Right lobe of liver (tissue), 6 donors: ENCODE measurements around the gene C6orf141. TPM values are rescaled to one million over a fixed set of nuclear protein-coding genes. Genes with fewer than 3 reads are reported as not detected.
"Not testable (repeated sequence)": the region's sequence is repeated elsewhere in the genome, so short reads cannot be mapped to it uniquely, and the experiment has no call there.

Experiments
- ATAC-seq, 4 donors: fragments of 200-7000 bp; cut with Tn5 transposase; one replicate each; pipeline ENCODE4 v1.9.1; 2020; ENCODE audit warnings: mild to moderate bottlenecking in 4 of 4, moderate library complexity in 4 of 4
- DNase-seq, 3 donors: peaks; one replicate each; pipeline ENCODE4 v3.0.0-alpha.2; 2020
- H3K27ac ChIP-seq, 3 donors: fragments of 200-600 bp; one replicate each; pipeline ENCODE4 v1.8.0; 2022
- H3K27me3 ChIP-seq, 2 donors: fragments of 200-600 bp; one replicate each; pipeline ENCODE4 v1.8.0; 2022
- H3K36me3 ChIP-seq, 4 donors: fragments of 200-600 bp; sonication (generic) in 1 of 4; one replicate each; pipeline versions ENCODE4 v1.5.1 to v1.8.0; 2017 to 2022; ENCODE audit warnings: control low read depth in 1 of 4
- H3K4me1 ChIP-seq, 4 donors: fragments of 200-600 bp; sonication (generic) in 1 of 4; one replicate each; pipeline versions ENCODE4 v1.5.1 to v1.8.0; 2017 to 2022; ENCODE audit warnings: control low read depth in 1 of 4
- H3K4me3 ChIP-seq, 3 donors: fragments of 200-600 bp; one replicate each; pipeline ENCODE4 v1.8.0; 2022
- H3K9me3 ChIP-seq, 4 donors: fragments of 200-600 bp; sonication (generic) in 1 of 4; one replicate each; pipeline versions ENCODE4 v1.5.1 to v1.8.0; 2017 to 2022; ENCODE audit warnings: control low read depth in 1 of 4
- CTCF ChIP-seq, 4 donors: fragments of 200-600 bp in 3 of 4; fragments of 450-650 bp in 1 of 4; IDR thresholded peaks; one replicate each; pipeline versions ENCODE4 v1.5.1 to v1.8.0; 2016 to 2022; ENCODE audit warnings: antibody characterized with exemption in 4 of 4, mild to moderate bottlenecking in 2 of 4
- POLR2A ChIP-seq: fragments of 450-650 bp; IDR thresholded peaks from one replicate; pipeline ENCODE4 v1.6.1; 2017; ENCODE audit warnings: antibody characterized with exemption, mild to moderate bottlenecking
- WGBS: methylation state at CpG from one replicate; pipeline ENCODE4 v1.1.6; 2018; ENCODE audit warnings: low coverage, low lambda C conversion rate; ENCODE audit not compliant: insufficient coverage; ENCODE audit errors: missing lambda C conversion rate; 5-methylcytosine and 5-hydroxymethylcytosine counted together
- intact Hi-C, 2 donors: fragments of 100-400 bp; cut with DNase I; formaldehyde crosslinking; loops; one replicate each; pipeline versions ENCODE4 v1.11.2 to v1.14.1; 2022
- total RNA-seq, 6 experiments: library from RNA; depleted of rRNA in 2 of 6; stranded (reverse); fragments of >200 nt in 2 of 6; fragmentation: NEBNext Ultra II Directional in 3 of 6; extraction: Animal tissue kit (Norgen Biotek cat#: 25700) in 3 of 6; gene quantifications; one replicate each; pipeline versions ENCODE4 v1.1.0 to v1.2.4, GENCODE V29; 2016 to 2023
- donor health status: DM: no; HTN: yes; CAD: no.
- donor health status: DM: no; HTN: no; CAD: no.
- donor health status: DM: no; HTN: no; CAD: no.
- donor health status: DM: no; HTN: yes; CAD: no.
- donor health status: DM: no; HTN: yes; CAD: no.

C6orf141 gene
- total RNA-seq, 6 experiments from 2014 or later, result 0.18 to 3.4 (median 0.79) TPM

- Histone ChIP-seq H3K36me3 (no peaks in the 10 kb centered on the region), H3K4me3 (no peak overlapping the region), H3K4me1 (no peaks in the 10 kb centered on the region), H3K9me3 (no peaks in the 10 kb centered on the region), H3K27ac (no peak overlapping the region), H3K27me3 (no peaks in the 10 kb centered on the region)
- TF ChIP-seq POLR2A, result no peak
- DNase-seq (no peak), ATAC-seq (no peak)
- intact Hi-C loops, result no loop called here
Observed at GRCh38 chr6:49579649-49580048, 29.2 kb downstream of the C6orf141 start.

GRCh38 chr6:49582529-49582928 is 32.1 kb downstream of the C6orf141 start:
- ATAC-seq (no peak), DNase-seq (no peak)
- Histone ChIP-seq H3K4me3 (no peak overlapping the region), H3K36me3 (no peaks in the 10 kb centered on the region), H3K9me3 (no peaks in the 10 kb centered on the region), H3K27ac (no peak overlapping the region), H3K4me1 (no peaks in the 10 kb centered on the region), H3K27me3 (no peaks in the 10 kb centered on the region)
- TF ChIP-seq POLR2A (no peak), CTCF (IDR thresholded peaks at IDR 0.05) (no peak)
- WGBS, result 81% methylated on average over 1 of the region's 1 CpG
- intact Hi-C loops, result no loop called here

GRCh38 chr6:49587262-49587661 is 36.8 kb downstream of the C6orf141 start:
- H3K9me3 ChIP-seq, DNase-seq, H3K27me3 ChIP-seq, H3K27ac ChIP-seq, H3K4me1 ChIP-seq, ATAC-seq, intact Hi-C loops, H3K4me3 ChIP-seq, H3K36me3 ChIP-seq: not testable (repeated sequence)
- 78% methylated on average over 5 of the region's 5 CpGs for WGBS

Other genes with a start within 250 kb of the C6orf141 start
- 100 to 1,000 TPM in 1 of 6 experiments, 10 to 100 TPM in 5; 24.7 to 108 (median 63.9) TPM for gene MMUT, start 87.4 kb upstream of the C6orf141 start, total RNA-seq
- gene CENPQ, start 87.3 kb upstream of the C6orf141 start, total RNA-seq, result 1 to 10 TPM in 4 of 6 experiments, under 1 TPM in 2; 0.49 to 3.6 (median 1.1) TPM
- under 1 TPM in 2 of 6 experiments, not detected in 4; 0.44 to 0.48 TPM for gene GLYATL3, start 50.7 kb upstream of the C6orf141 start, total RNA-seq
- 1 to 10 TPM in 1 of 6 experiments, under 1 TPM in 3, not detected in 2; 0.18 to 2.7 (median 0.85) TPM for gene RHAG, start 86.2 kb downstream of the C6orf141 start, total RNA-seq
- not detected for gene CRISP2, start 162.9 kb downstream of the C6orf141 start, total RNA-seq
- 1 to 10 TPM in 1 of 6 experiments, under 1 TPM in 4, not detected in 1; 0.21 to 2.3 (median 0.24) TPM for gene CRISP3, start 193.7 kb downstream of the C6orf141 start, total RNA-seq
- gene PGK2, start 236.6 kb downstream of the C6orf141 start, total RNA-seq, result not detected